Measurements from ENCODE around the gene MRPS12. TPM values are rescaled to one million over a fixed set of nuclear protein-coding genes. Genes with fewer than 3 reads are reported as not detected.

MRPS12 gene
- total RNA-seq, 1 experiment from 2014 or later = 81.3 TPM

DNA sequence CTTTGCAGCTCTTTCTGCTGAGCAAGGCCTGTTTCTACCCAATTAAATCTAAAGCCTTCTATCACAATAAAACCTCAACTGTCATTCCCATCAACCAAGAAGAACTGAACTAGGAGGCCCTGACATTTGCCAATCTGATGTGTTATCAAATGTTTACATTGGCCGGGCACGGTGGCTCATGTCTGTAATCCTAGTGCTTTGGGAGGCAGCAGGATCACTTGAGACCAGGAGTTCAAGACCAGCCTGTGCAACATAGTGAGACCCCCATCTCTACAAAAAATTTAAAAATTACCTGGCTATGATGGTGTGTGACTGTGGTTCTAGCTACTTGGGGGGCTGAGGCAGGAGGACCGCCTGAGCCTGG, 47.6 kb downstream of the MRPS12 start:
- Mint-ChIP-seq H3K36me3 (ENCODE audit: insufficient read depth in 1 of 3, low read depth in 3 of 3) (peaks cover 8 to 10% (median 9%) of the 10 kb centered on the region in 3 experiments), H3K27me3 (ENCODE audit: low read depth) (peaks cover 8% of the 10 kb centered on the region), H3K4me1 (peaks cover 14 to 19% of the 10 kb centered on the region in 2 experiments), H3K9me3 (peaks cover 10 to 11% of the 10 kb centered on the region in 2 experiments), H3K27ac (no peak overlapping the region), H3K4me3 (no peak overlapping the region)
- Histone ChIP-seq H3K9ac (ENCODE audit: extremely low read depth, insufficient read length, low read length) (no peak overlapping the region), H2BK120ac (ENCODE audit: low read depth, low read length, poor library complexity, severe bottlenecking) (no peak overlapping the region), H3K79me2 (ENCODE audit: insufficient read depth, low read length) (no peaks in the 10 kb centered on the region), H3K9me3 (ENCODE audit: control insufficient read depth, low read depth, low read length) (no peaks in the 10 kb centered on the region), H3K23ac (ENCODE audit: insufficient read length, low read depth, low read length) (no peak overlapping the region), H2AK5ac (ENCODE audit: insufficient read length, low read length) (no peak overlapping the region), H3K4me2 (ENCODE audit: insufficient read depth, insufficient read length, low read length) (no peak overlapping the region), H2BK5ac (ENCODE audit: insufficient read length, low read length) (no peak overlapping the region), H2BK12ac (ENCODE audit: insufficient read length, low read depth, low read length) (no peak overlapping the region), H3K4ac (ENCODE audit: low read depth, low read length) (no peak overlapping the region), H2BK20ac (ENCODE audit: low read depth, low read length, poor library complexity, severe bottlenecking) (no peak overlapping the region), H4K8ac (replicated peaks; ENCODE audit: insufficient read length, low read depth, low read length) (no peak overlapping the region), H4K5ac (ENCODE audit: insufficient read length, low read depth, low read length) (no peak overlapping the region), H3K14ac (ENCODE audit: insufficient read depth, low read length) (no peak overlapping the region), H3K56ac (ENCODE audit: insufficient read length, low read depth, low read length) (no peak overlapping the region), H2AFZ (ENCODE audit: low read length) (no peak overlapping the region), H3T11ph (ENCODE audit: low read length) (no peak overlapping the region), H2BK15ac (ENCODE audit: low read depth, low read length) (no peak overlapping the region), H4K91ac (ENCODE audit: insufficient read length, low read depth, low read length) (no peak overlapping the region), H3K18ac (ENCODE audit: insufficient read length, low read depth, low read length) (no peak overlapping the region), H3K27ac (ENCODE audit: insufficient read length, low read depth, low read length) (no peak overlapping the region), H3K4me1 (ENCODE audit: insufficient read depth, low read length) (no peaks in the 10 kb centered on the region), H3K23me2 (ENCODE audit: insufficient read length, low read depth, low read length, poor library complexity, severe bottlenecking) (peaks cover 13% of the 10 kb centered on the region), H3K79me1 (ENCODE audit: insufficient read depth, low read depth, low read length, poor library complexity, severe bottlenecking) (no peaks in the 10 kb centered on the region), H4K20me1 (ENCODE audit: control insufficient read depth, insufficient read depth, insufficient read length) (no peaks in the 10 kb centered on the region), H3K27me3 (ENCODE audit: insufficient read depth, low read length) (no peaks in the 10 kb centered on the region)
- TF ChIP-seq, protein P1, sequence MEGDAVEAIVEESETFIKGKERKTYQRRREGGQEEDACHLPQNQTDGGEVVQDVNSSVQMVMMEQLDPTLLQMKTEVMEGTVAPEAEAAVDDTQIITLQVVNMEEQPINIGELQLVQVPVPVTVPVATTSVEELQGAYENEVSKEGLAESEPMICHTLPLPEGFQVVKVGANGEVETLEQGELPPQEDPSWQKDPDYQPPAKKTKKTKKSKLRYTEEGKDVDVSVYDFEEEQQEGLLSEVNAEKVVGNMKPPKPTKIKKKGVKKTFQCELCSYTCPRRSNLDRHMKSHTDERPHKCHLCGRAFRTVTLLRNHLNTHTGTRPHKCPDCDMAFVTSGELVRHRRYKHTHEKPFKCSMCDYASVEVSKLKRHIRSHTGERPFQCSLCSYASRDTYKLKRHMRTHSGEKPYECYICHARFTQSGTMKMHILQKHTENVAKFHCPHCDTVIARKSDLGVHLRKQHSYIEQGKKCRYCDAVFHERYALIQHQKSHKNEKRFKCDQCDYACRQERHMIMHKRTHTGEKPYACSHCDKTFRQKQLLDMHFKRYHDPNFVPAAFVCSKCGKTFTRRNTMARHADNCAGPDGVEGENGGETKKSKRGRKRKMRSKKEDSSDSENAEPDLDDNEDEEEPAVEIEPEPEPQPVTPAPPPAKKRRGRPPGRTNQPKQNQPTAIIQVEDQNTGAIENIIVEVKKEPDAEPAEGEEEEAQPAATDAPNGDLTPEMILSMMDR (conservative IDR thresholded peaks at IDR 0.05) = no peak
- no CpG with 5 or more reads among the region's 3 CpGs for WGBS (ENCODE audit: extremely low coverage, insufficient read length, low lambda C conversion rate)
- no peak for DNase-seq

All from H9 (cell line).